ENCODE measurements around the gene OSBPL1A. TPM values are rescaled to one million over a fixed set of nuclear protein-coding genes. Genes with fewer than 3 reads are reported as not detected.

OSBPL1A gene
- total and polyA plus RNA-seq, 3 donors from 2014 or later, result 32.0 to 45.0 (median 43.8) TPM

DNA sequence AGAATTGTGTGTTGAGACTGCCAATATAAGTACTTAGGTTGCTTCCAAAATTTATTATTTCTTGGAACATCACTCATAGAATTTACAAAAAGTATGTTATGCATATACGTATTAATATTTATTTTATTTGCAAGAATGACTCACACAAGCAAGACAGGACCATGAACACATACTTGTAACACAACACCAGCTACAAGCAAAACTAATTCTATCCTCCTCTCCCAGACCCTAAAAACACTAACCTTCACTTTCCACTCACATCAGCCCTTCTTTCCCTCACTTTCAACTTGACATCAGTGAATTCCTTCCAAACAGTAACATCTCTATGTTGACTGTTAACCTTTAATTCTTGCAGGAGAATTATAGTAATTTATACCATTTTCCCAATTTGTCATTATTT, 24.3 kb downstream of the OSBPL1A start:
- intact Hi-C loops (cut with DNase I; ENCODE audit: low total_unique reads), result no loop called here
- WGBS, 2 donors, result 92 to 95% methylated on average over 1 of the region's 1 CpG
- Histone ChIP-seq H3K36me3 (ENCODE audit: low read depth, missing control alignments) (no peaks in the 10 kb centered on the region), H3K27ac (no peak overlapping the region), H3K4me3 (no peak overlapping the region), H3K4me1 (no peaks in the 10 kb centered on the region), H3K27me3 (no peaks in the 10 kb centered on the region), H3K9me3 (no peaks in the 10 kb centered on the region)
- TF ChIP-seq, protein P1, sequence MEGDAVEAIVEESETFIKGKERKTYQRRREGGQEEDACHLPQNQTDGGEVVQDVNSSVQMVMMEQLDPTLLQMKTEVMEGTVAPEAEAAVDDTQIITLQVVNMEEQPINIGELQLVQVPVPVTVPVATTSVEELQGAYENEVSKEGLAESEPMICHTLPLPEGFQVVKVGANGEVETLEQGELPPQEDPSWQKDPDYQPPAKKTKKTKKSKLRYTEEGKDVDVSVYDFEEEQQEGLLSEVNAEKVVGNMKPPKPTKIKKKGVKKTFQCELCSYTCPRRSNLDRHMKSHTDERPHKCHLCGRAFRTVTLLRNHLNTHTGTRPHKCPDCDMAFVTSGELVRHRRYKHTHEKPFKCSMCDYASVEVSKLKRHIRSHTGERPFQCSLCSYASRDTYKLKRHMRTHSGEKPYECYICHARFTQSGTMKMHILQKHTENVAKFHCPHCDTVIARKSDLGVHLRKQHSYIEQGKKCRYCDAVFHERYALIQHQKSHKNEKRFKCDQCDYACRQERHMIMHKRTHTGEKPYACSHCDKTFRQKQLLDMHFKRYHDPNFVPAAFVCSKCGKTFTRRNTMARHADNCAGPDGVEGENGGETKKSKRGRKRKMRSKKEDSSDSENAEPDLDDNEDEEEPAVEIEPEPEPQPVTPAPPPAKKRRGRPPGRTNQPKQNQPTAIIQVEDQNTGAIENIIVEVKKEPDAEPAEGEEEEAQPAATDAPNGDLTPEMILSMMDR (IDR thresholded peaks at IDR 0.05), result no peak
- no peak for TF ChIP-seq POLR2A (IDR thresholded peaks at IDR 0.05)
- no peak for DNase-seq

DNA sequence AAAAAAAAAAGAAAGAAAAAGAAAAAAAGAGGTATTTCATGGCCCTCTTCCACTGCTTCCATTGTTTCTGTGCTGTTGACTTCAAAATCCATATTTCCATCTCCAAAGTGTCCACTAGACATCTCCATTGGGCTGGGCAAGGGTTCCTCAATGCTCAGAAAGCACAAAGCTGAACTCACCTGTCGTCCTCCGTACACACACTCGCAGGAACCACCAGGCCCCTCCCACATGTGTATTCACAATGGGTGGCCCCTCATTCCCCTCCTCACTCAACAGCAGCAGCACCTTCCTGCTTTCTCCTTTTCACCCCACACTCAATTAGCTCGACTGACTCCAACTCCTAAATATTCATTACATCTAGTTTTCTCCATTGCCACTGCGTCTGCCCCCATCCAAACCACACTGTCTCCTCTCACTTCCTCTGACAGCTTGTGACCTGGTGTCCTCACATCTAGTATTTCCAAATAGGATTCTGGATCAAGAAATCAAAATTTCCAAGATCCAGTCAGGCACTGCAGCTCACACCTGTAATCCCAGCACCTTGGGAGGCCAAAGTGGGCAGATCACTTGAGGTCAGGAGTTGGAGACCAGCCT, 25.2 kb downstream of the OSBPL1A start:
- 86 to 92% methylated on average over 5 of the region's 5 CpGs for WGBS, 2 donors
- H3K36me3 ChIP-seq (ENCODE audit: low read depth, missing control alignments), result no peaks in the 10 kb centered on the region
- intact Hi-C loops (cut with DNase I; ENCODE audit: low total_unique reads), result no loop called here
- DNase-seq, result no peak
- H3K27ac ChIP-seq, result no peak overlapping the region
- no peaks in the 10 kb centered on the region for H3K27me3 ChIP-seq
- no peaks in the 10 kb centered on the region for H3K4me1 ChIP-seq
- no peak overlapping the region for H3K4me3 ChIP-seq
- TF ChIP-seq, protein P1 (IDR thresholded peaks at IDR 0.05), result no peak
- TF ChIP-seq POLR2A (IDR thresholded peaks at IDR 0.05), result no peak
- H3K9me3 ChIP-seq, result no peaks in the 10 kb centered on the region

DNA sequence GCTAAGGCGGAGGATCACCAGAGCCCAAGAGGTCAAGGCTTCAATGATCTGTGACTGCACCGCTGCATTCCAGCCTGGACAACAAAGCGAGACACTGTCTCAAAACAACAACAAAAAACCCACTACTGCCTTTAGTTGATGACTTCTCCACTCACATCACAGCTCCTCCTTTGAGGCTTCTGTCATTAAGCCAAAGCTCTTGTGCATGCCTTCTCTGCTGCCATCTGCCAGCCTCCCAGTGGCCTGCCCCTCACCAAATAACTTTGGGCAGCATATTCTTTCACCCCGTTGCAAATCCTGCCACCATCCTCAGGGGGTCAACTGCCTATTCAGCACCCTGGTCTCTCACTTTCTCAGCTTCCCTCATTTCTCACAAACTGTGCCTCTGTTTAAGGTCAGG, 27.5 kb downstream of the OSBPL1A start:
- DNase-seq, result no peak
- WGBS, 2 donors, result 84 to 89% methylated on average over 3 to 4 of the region's 4 CpGs
- TF ChIP-seq POLR2A (IDR thresholded peaks at IDR 0.05), result no peak
- TF ChIP-seq, protein P1 (IDR thresholded peaks at IDR 0.05), result no peak
- Histone ChIP-seq H3K9me3 (no peaks in the 10 kb centered on the region), H3K27ac (no peak overlapping the region), H3K4me3 (no peak overlapping the region), H3K36me3 (ENCODE audit: low read depth, missing control alignments) (no peaks in the 10 kb centered on the region), H3K4me1 (no peaks in the 10 kb centered on the region), H3K27me3 (no peaks in the 10 kb centered on the region)
- intact Hi-C loops (cut with DNase I; ENCODE audit: low total_unique reads), result no loop called here

DNA sequence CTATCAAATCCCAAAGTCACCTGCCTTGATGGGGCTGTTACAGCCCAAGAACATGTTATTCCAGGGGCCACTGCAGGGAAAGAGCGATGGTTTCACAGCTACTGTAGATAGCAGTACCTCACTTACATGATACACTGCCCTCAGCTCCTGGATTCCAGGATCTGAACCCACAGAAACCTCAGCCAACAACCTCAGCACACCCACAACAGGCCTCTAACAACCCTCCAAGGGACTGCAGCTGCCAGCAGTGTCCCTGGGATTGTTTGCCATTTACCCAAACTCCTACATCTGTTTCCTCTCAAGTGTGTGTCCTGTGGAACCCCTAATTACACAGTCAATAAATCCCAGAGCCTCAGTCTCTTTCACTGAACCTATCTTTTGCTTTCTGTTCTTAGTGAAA, 28.2 kb downstream of the OSBPL1A start:
- no peaks in the 10 kb centered on the region for H3K9me3 ChIP-seq
- DNase-seq, result no peak
- no peaks in the 10 kb centered on the region for H3K27me3 ChIP-seq
- no peak overlapping the region for H3K27ac ChIP-seq
- H3K36me3 ChIP-seq (ENCODE audit: low read depth, missing control alignments), result no peaks in the 10 kb centered on the region
- WGBS, 2 donors, result 75 to 81% methylated on average over 1 of the region's 1 CpG
- no peak overlapping the region for H3K4me3 ChIP-seq
- intact Hi-C loops (cut with DNase I; ENCODE audit: low total_unique reads), result no loop called here
- no peaks in the 10 kb centered on the region for H3K4me1 ChIP-seq
- TF ChIP-seq, protein P1 (IDR thresholded peaks at IDR 0.05), result no peak
- TF ChIP-seq POLR2A (IDR thresholded peaks at IDR 0.05), result no peak

DNA sequence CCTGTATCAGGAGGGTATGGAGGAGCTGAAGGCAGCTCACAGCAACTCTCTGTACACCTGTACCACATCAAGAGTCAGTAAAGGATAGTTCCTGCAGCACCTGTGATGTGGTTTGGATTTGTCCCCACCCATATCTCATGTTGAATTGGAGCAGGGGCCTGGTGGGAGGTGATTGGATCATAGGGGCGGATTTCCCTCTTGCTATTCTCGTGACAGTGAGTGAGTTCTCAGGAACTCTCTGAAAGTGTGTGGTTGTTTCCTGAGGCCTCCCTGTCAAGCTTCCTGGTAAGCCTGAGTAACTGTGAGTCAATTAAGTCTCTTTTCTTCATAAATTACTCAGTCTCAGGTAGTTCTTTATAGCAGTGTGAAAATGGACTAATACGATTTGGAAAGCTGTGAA, 28.9 kb downstream of the OSBPL1A start:
- intact Hi-C loops (cut with DNase I; ENCODE audit: low total_unique reads), result no loop called here
- no peaks in the 10 kb centered on the region for H3K4me1 ChIP-seq
- H3K9me3 ChIP-seq, result no peaks in the 10 kb centered on the region
- no peaks in the 10 kb centered on the region for H3K27me3 ChIP-seq
- WGBS, 2 donors, result 84 to 85% methylated on average over 3 of the region's 3 CpGs
- no peak for DNase-seq
- H3K27ac ChIP-seq, result no peak overlapping the region
- H3K36me3 ChIP-seq (ENCODE audit: low read depth, missing control alignments), result no peaks in the 10 kb centered on the region
- no peak for TF ChIP-seq POLR2A (IDR thresholded peaks at IDR 0.05)
- TF ChIP-seq, protein P1 (IDR thresholded peaks at IDR 0.05), result no peak
- no peak overlapping the region for H3K4me3 ChIP-seq
